Activated CD4-positive, alpha-beta T cell treated with anti-CD3 and anti-CD28 coated beads, Interleukin-2, amount 50 U/mL, for 24 hours (primary cell): ENCODE results near the gene MMAB.

Experiments used
- DNase-seq, 2 donors: peaks; one replicate each; pipeline ENCODE4 v3.0.0-alpha.2; 2020; ENCODE audit warnings: low read depth in 1 of 2, low spot score in 1 of 2

The MMAB gene

DNA sequence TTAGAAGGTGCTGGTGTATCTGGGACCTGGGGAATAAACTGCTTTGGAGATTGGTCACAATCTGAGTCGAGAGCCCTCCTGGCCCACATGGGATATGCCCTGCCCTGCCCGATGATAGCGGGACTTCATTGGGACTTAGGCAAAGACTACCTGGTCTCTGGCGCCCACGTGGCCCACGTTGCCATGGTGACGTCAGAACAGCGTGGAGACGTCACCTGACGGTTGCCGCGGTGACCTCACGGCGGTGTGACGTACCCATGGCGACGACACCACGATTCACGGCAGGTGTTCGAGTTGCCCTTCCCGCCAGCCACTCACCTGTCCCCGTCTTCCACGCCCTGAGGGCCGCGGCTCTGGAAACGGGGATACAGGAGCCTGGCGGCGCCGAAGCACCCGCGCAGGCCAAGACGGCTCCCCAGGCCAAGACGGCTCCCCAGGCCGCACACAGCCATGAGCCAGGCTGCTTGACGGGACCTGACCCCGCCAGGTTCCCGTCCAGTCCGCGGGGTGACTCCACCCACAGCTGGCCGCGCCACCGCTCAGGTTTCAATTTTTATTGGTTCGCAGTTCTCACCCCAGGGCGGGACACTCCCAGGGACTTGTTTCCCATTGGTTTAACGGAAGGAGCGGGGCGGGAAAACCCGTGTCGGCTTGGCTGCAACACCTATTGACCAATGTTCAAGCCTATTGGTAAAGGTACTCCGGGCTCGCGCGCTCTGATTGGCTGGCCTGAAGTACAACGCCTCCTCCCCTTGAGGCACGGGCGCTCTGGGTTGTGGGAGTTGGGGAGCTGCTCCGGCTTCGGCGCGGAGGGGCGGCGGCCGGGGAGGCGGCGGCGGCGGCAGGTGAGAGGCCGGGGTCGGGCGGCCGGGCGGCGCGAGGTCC lies at the start of gene MMAB, which contains the start of gene MVK:
Gene MMAB (minus strand): TSS at position 476 of the 885 bp plus-strand sequence. CDS start 24 bp downstream, at position 452.
Gene MVK (plus strand): TSS at position 766 of the 885 bp plus-strand sequence. CDS start 1,029 bp downstream, outside the sequence.
- DNase-seq = peak; percentile 92 to 98

DNA sequence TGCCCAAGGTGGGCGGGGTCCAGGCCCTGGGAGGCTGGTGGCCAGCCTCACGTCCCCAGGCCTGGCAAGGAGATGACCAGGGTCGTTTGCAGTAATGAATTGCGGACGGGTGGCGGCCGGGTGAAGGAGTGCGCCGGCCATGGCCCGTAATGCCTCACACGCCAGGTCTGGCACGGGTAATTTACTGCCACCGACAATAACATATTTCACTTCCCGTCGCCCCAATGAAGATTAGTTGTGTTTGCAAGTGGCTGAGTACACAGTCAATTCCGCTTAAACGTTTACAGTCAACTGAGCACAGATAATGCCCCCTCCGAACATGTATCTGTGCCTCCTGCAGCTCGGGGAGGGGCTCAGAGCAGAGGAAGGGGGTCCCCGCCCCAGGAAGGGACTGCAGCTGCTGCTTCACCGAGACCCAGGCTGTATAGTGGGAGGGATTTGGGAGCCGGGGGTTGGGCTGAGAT lies 48.6 kb upstream of the MMAB start:
- no peak for DNase-seq

DNA sequence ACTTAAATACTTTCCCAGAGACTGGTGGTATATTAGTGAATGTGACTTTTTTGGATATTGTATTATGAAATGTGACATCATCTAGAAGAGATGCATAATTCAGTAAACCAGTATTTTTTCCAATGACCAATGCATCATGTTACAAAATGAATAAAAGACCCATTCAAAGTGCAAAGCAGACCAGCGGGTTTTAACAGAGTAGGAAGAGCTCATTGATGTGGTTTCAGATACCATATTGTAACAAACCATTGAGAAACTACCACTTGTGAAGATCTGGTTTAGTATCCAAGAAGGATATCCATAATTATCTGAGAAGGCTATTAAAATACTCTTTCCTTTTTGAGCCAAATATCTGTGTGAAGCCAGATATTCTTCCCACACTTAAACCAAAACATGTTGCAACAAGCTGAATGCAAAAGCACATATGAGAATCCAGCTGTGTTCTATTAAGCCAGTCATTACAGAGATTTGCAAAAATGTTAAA lies 47.9 kb upstream of the MMAB start:
- no peak for DNase-seq

DNA sequence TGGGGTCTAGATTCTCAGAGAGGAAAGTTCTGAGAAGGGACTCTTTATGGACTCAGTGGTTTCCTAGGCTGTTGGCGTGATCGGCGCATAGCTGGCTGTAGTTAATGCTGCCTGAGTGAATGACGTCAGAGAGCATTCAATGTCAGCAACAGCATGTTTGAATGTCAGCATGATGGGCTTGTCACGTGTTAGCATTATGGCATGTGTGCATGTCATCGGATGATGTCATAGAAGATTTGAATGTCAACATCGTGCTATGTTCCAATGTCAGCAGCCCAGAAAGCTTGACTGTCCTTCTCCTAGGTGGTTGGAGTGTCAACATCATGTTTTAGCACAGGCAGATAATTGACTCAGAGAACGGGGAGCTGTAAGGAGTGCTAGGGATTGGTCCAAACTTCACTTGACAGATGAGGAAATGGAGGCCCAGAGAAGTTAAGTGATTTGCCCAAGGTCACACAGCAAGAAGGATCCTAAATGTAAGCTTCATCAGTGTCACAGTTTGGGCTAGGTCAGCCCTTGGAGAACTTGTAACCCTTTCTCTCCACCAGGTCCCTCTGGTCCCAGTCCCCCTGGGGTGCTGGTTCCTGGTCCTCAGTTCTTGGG lies 45.8 kb upstream of the MMAB start:
- DNase-seq = no peak

DNA sequence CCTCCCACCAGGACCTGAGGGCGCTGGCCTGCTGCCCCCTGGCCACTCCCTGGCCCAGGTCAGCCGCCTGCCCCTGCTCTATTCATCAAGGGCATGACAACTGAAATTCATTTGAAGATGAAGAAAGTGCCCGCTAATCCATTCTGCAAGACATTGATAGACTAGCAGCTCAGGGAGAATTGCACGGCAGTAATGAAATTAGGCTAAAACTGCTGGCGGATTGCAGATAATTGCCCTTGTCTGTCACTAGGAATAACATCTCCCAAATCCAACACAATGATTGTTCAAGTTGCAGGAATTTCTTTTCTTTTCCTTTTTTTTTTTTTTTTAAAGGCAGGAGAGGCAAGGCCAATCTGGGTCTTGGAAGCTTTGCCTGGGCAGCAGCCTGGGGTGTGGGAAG lies 44.8 kb upstream of the MMAB start:
- DNase-seq = no peak

DNA sequence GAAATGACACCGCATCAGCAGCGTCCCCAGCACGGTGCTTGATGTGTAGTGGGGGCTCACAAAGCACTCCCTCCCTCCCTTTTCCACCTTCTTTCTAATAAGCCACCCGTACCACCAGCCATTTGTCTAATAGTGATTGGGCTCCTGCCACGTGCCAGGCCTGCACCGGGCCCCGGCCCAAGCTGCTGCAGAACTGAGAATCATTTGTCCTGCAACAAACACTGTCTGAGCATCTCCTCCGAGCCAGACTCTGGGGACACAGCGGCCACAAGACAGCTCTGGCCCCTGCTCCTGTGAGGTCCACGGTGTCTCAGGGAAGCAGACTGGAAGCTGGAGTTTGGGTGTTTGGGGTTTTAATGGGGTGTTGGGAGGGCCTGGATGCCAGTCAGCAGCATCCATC lies 44.2 kb upstream of the MMAB start:
- DNase-seq = no peak

DNA sequence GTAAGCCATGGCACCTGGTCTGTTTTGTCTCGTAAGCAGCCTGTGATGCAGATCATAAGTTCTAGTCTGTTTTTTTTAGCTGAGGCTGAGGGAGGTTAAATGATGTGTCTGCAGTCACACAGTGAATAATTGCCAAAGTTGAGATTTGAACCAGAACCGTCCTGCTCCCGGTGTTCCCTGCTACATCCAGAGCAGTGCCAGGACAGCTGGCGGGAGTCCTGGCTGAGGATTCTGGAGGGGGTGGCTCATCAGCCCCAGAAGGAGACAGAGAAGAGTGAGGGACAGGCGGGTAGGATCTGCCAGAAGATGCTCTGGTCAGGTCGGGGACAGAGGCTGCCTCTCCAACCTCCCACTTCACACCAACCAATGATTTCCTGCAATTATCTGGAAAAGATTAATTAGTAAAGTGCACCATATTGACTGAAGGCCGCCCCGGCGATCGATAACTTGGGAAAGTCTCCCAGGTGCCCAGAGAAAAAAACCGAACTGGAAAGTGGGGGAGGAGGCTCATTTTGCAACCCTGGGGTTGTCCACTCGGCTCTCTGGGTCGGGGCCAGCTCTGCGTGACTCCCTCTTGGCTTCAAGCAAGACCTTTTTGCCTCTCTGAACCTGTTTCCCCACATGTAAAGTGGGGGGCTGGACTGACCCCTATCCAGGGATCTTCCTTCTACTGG lies 42.4 kb upstream of the MMAB start:
- no peak for DNase-seq

DNA sequence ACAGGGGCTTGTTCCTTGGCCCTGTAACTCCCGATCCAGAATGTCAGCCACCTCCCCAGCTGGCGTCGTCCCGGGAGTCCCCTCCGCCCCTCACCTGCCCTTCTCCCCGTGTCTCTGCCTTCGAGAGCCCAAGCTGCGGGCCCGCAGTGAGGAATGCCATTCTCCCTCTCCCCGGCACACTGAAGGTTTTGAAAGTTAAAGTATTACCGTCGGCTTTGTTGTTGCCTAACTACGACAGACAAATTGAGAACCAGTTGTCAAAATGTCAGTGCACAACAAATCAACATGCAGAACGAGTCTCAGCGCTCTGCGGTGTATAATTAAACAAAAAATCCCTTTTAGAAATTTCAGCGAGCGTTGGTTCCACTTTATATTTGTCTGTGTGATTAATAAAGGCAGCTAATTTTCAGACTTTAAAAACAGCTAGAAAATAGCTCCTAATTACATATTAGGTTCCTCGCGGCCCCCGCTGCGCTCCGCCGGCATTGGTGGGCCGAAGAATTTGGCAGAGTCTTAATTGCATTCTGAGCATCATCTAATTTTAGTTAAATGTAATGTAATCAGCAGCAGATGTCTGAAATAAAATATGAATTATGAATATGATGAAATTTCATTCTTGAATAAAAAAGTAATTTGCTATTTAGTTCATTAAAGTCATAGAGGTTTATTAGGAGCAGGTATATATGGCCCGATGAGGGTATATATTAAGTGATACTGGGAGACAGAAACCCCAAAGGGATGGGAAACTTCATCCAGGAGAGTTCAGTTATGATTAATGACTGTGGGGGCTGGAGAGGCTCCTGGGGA lies 40.5 kb upstream of the MMAB start:
- DNase-seq = no peak

DNA sequence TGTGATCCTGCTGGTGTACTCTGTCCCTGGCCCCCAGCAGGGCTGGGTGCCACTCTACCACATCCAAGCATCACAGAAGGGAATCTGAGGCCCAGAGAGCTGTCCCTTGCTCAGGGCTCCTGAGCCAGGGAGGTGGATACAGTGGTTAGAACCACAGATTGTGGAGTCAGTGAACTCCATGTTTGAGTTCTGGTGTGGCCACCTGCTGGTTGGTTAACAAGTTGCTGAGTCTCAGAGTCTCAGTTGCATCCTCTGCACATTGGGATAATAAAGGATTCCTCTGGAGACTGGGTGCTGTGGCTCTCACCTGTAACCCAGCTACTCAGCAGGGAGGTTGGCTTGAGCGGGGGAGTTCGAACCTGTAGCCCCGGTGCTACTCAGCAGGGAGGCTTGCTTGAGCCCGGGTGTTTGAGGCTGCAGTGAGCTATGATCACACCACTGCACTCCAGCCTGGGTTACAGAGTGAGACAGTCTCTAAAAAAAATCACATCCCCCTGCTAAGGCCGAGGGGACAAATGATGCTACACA lies 39.7 kb upstream of the MMAB start:
- no peak for DNase-seq

DNA sequence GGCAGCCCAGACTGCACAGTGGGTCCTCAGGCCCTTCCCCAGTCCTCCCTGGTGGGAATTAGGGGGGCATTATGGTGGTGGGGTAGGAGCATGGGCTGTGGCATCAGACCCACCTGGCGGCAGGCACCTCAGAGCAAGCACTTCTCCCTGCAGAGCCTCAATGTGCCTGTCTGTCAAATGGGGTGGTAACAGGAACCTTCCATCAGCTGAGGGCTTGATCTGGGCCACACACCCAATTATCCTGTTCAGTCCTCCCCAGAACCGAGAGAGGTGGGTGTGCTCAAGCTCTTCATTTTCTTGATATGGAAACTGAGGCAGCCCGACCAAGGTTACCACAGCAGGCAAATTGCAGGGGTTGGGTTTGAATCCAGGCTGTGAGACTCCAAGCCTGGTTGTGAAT lies 38.7 kb upstream of the MMAB start:
- no peak for DNase-seq

DNA sequence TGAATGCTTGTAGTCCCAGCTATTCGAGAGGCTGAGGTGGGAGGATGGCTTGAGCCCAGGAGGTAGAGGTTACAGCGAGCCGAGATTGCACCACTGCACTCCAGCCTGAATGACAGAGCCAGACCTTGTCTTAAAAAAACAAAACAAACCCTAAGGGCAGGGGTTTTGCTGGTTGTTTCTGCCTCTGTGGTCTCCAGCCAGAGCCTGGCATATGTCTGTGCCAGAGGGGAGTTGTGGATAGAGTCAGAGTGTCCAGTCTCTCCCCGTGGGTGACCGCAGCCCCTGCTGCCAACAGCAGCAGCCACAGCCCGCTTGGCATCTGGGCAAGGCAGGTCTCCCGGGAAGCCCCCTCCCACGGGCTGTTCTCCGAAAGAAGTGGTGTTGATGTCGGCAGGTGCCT lies 37.9 kb upstream of the MMAB start:
- no peak for DNase-seq

DNA sequence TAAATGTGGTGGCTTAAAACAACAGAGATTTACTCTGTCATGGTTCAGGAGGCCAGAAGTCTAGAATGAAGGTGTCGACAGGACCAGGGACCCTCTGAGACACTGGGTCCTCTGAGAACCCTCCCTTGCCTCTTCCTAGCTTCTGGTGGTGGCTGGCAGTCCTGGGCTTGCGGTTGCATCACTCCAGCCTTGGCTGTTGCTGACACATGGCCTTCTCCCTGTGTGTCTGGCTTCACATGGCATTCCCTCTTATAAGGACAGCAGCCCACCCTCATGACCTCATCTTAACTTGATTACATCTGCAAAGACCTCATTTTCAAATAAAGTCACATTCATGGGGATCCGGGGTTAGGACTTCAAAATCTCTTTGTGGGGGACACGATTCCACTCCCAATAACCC lies 37.2 kb upstream of the MMAB start:
- DNase-seq = no peak

DNA sequence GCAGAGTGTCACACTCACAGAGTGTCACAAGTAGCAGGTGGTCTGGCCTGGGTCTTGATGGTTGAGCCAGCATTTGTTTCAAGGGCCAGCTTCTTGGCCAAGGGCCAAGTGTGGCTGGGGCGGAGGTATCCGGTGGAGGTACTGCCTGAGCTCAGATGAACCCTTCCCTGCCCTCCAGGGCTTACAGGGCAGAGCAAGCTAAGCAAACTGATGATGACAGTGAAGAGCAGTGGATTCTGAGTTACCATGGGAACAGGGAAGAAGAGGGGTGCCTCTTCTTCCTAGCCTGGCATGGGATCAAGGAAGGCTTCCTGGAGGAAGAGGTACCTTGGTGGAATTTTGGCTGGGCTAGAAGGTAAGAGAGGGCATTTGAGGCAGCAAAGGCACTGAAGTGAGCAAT lies 36.0 kb upstream of the MMAB start:
- no peak for DNase-seq

DNA sequence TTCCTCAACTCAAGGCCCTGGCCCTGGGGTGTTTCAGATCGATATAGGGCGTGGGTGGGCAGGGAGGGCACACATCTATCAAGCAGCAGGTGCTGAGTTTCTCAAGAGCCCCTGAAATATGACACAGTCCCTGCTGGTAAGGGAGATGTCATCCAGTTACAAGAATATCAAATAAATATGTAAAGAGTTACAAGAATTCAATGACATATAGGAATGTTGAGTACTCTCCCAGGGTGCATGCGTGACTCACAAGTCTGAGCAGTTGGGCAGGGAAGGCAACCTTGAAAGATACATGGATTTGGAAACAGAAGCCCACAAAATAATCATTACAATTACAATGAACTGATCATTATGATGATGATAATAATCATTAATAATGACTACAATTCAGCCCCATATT lies 35.5 kb upstream of the MMAB start:
- no peak for DNase-seq

DNA sequence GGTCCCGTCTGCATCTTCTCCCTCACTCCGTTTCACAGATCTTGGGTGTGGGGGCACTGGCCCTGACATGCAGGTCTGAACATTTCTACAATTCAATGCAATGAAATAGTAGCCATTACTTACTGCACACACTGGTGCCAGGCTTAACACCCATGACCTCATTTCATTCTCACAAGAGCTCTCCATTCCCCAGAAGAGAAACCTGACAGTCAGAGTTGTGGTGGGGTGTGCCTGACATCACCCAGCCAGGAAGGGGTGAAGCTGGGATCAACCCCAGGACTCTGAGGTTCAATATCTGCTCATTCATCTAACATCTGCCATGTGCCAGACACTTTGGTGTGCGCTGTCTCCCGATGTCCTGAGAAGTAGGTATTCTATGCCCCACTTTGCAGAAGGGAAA lies 35.0 kb upstream of the MMAB start:
- no peak for DNase-seq

DNA sequence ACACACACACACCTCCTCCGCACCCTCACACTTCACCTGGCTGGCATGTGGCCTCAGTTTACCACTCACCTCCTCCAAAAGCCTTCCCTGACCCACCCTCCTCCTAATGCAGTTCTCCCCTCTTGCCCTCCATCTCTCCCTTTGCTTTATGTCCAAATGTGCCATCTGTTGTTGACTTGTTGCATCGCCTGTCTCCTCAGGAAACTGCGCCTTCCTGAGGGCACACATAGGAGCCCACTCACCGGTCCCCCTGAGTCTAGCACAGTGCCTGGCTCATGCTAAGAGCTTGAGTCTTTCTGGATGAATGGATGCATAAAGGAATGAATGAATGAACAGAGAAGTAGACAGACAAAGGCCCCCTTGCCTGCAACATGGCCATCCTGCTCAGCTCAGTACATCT lies 34.3 kb upstream of the MMAB start:
- DNase-seq = no peak

DNA sequence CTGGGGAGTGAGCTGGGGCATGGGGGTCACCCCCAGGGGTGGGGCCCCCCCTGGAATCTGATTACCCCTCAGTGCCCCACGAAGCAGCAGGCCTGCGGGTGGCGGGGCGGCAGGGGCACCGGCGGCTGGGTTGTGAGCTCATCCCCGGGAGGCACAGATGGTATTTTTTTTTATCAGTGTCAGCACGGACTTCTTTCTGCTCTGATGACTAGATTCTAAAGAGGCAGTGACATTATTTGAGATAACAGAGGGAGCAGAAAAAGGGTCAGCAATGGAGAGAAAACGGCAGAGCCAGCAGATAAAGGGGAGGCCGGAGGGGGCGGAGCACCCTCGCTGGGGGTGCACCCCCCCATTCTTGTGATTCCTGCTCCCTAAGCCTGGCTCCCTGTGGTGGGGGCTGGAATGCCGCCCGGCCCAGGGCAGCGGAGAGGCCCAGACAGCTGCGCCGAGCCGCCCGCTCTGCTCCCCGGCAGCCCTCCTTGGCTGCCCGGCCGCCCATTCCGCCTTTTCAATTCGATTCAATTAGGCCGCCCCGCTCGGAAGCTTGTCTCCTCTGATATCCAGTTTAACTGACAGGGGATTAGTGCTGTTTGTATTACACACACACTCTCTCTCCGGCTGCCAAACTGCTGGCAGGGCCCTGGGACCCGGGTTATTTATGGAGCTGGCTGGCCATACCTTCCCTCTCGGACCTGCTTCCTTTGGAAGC lies 33.2 kb upstream of the MMAB start:
- no peak for DNase-seq

DNA sequence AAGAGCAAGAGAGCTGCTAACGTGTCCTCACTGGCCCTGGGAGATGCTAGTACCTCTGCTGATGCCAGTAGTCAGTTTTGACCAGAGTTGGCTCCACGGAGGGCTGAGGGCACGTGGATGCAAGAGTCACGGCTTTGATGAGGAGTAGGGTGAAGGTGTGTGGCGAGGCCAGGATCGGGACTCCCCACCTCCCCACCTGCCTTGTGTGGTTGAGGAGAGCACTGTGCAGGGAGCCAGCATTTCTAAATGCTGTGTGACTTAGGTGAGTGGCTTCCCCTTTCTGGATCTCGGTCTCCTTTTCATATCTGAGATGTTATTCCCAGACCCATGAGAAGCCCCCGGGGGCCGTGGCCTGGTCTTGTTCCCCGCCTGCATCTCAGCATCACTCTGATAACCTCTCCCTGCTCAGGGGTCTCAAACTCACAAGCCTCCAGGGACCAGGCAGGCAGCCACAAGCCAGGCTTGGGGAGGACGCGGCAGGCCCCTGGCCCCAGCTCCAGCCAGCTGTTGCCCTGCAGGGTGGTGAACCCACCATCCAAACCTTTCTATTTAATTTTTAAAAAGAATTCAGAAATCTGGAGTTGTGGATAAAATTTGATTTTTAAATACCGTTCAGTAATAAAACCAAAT lies 32.4 kb upstream of the MMAB start:
- DNase-seq = no peak

DNA sequence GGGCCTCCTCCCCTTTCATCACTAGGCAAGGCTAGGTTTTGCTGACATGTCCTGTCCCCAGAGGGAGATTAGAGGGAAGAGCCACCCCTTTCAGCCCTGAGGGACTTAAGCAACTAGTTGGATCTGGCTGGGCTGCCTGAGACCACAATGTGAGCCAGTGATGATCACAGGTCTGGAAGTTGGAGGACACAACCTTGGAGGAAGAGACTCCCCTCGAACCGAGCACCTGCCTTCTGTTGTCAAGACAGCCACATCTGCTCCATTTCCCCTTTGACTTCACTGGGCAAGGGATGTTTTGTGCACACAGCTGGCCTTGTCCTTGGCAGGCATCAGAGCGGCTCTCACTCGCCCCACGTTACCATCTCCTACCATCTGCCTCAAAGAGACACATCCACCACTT lies 31.7 kb upstream of the MMAB start:
- DNase-seq = no peak

DNA sequence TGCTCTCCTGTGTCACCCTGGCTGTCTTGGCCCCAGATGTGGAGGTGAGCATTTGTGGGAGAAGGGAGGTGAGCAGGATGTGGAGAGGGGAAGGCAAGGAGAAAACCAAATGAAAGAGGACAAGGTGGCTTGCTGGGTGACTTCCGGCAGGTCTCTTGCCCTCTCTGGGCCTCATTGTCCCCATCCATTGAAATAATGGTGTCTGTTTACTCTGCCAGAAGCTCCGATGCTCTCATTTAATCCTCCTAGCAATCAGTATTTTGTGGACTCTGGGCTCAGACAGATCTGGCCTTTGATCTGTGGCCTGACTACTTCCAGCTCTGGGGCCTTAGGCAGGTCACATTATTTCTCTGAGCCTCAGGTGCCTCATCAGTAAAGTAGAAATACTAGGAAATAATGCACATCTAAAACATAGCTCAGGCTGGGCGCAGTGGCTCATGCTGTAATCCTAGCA lies 30.9 kb upstream of the MMAB start:
- no peak for DNase-seq
